Upper lobe of left lung (tissue), 4 donors: ENCODE results near the gene RAPH1.

Source experiments
- POLR2AphosphoS5 ChIP-seq, 2 donors: sonication (generic); formaldehyde crosslinking; IDR thresholded peaks; one replicate each; pipeline ENCODE4 v1.5.1; 2017; ENCODE audit warnings: antibody characterized with exemption in 2 of 2
- TF ChIP-seq, protein P1 (sequence below), 6 experiments: fragments of 450-650 bp in 4 of 6; fragments of 200-600 bp in 2 of 6; sonication (generic) in 2 of 6; IDR thresholded peaks; one replicate each; pipeline ENCODE4 v1.5.1; 2016 to 2019; ENCODE audit warnings: antibody characterized with exemption in 6 of 6

GRCh38 chr2:203400805-203401585 is 134.1 kb downstream of the RAPH1 start:
- TF ChIP-seq, protein P1, sequence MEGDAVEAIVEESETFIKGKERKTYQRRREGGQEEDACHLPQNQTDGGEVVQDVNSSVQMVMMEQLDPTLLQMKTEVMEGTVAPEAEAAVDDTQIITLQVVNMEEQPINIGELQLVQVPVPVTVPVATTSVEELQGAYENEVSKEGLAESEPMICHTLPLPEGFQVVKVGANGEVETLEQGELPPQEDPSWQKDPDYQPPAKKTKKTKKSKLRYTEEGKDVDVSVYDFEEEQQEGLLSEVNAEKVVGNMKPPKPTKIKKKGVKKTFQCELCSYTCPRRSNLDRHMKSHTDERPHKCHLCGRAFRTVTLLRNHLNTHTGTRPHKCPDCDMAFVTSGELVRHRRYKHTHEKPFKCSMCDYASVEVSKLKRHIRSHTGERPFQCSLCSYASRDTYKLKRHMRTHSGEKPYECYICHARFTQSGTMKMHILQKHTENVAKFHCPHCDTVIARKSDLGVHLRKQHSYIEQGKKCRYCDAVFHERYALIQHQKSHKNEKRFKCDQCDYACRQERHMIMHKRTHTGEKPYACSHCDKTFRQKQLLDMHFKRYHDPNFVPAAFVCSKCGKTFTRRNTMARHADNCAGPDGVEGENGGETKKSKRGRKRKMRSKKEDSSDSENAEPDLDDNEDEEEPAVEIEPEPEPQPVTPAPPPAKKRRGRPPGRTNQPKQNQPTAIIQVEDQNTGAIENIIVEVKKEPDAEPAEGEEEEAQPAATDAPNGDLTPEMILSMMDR (IDR thresholded peaks at IDR 0.05) = no peak
- no peak for TF ChIP-seq POLR2AphosphoS5 (IDR thresholded peaks at IDR 0.05)
